HCT116 (cell line): ENCODE measurements around the gene EP400. TPM values are rescaled to one million over a fixed set of nuclear protein-coding genes. Genes with fewer than 3 reads are reported as not detected.

Experiments used
- ATAC-seq: fragments of 200-7000 bp; cut with Tn5 transposase; 2 replicates; pipeline ENCODE4 v1.9.1; 2020; ENCODE audit warnings: mild to moderate bottlenecking, moderate library complexity
- BruUV-seq: library from RNA; stranded (reverse); fragments of 400-500 nt; replicated peaks from 2 replicates; lab custom pipeline; 2021; lab: Mats Ljungman, UMichigan
- CTCF ChIA-PET: fragments of 300-600 bp; sonication (Branson Sonifier 250); formaldehyde crosslinking; loops from one replicate; lab custom pipeline; 2021; ENCODE audit warnings: antibody characterized with exemption; lab: Charles Lee
- POLR2A ChIA-PET: fragments of 300-600, 350-600 bp; sonication (Branson Sonifier 250); formaldehyde crosslinking; loops from one replicate; lab custom pipeline; 2021; ENCODE audit warnings: antibody characterized with exemption; lab: Charles Lee
- RAD21 ChIA-PET, 2 experiments: fragments of 300-600 bp; sonication (Branson Sonifier 250); formaldehyde crosslinking; loops; one replicate each; lab custom pipeline; 2023; ENCODE audit warnings: low total read pairs in 2 of 2; ENCODE audit not compliant: uncharacterized antibody in 2 of 2, unreplicated experiment in 2 of 2, low non-redundant PET in 1 of 2; lab: Charles Lee
- DNase-seq: peaks from one replicate; pipeline ENCODE4 v3.0.0-alpha.2; 2010; ENCODE audit warnings: low read depth, low spot score
- H2AFZ ChIP-seq: fragments of 200-600 bp; shearing (Covaris generic), sonication (generic); 2 replicates; pipeline ENCODE4 v1.6.1; 2017; ENCODE audit warnings: low read depth, mixed run types, mixed read lengths, antibody characterized with exemption, low read length; ENCODE audit not compliant: poor library complexity, severe bottlenecking
- H3K27ac ChIP-seq: 2 replicates; pipeline ENCODE4 v1.5.1; 2012; ENCODE audit warnings: low read depth, low read length
- H3K27me3 ChIP-seq: fragments of 200-600 bp; sonication (generic); 2 replicates; pipeline ENCODE4 v1.6.1; 2016; ENCODE audit warnings: mixed run types, low read length, mixed read lengths; ENCODE audit not compliant: insufficient read depth
- H3K36me3 ChIP-seq, 2 experiments: fragments of 200-500 bp in 1 of 2; fragments of 200-600 bp in 1 of 2; sonication (Bioruptor generic) in 1 of 2; sonication (generic) in 1 of 2; 2 replicates each; pipeline versions ENCODE4 v1.5.1 to v1.6.1; 2014 to 2016; ENCODE audit warnings: low read length in 2 of 2, inconsistent platforms in 1 of 2, mixed read lengths in 1 of 2, mixed run types in 1 of 2; ENCODE audit not compliant: insufficient read depth in 2 of 2, control insufficient read depth in 1 of 2
- H3K4me1 ChIP-seq, 2 experiments: fragments of 200-600 bp in 1 of 2; sonication (generic) in 1 of 2; 2 replicates each; pipeline versions ENCODE4 v1.5.1 to v1.6.1; 2012 to 2017; ENCODE audit warnings: low read length in 2 of 2, inconsistent platforms in 1 of 2, mild to moderate bottlenecking in 1 of 2, mixed read lengths in 1 of 2, mixed run types in 1 of 2, moderate library complexity in 1 of 2; ENCODE audit not compliant: insufficient read depth in 2 of 2, control insufficient read depth in 1 of 2
- H3K4me2 ChIP-seq: fragments of 200-600 bp; sonication (generic); 2 replicates; pipeline ENCODE4 v1.6.1; 2017; ENCODE audit warnings: mixed run types, low read length, mixed read lengths
- H3K4me3 ChIP-seq, 2 experiments: fragments of 200-600 bp in 1 of 2; sonication (generic) in 1 of 2; replicated peaks in 1 of 2; 2 replicates each; pipeline ENCODE4 v1.5.1; 2011 to 2016; ENCODE audit warnings: low read length in 2 of 2, control low read depth in 1 of 2, low read depth in 1 of 2, mild to moderate bottlenecking in 1 of 2, mixed read lengths in 1 of 2, mixed run types in 1 of 2
- H3K79me2 ChIP-seq: fragments of 200-600 bp; sonication (generic); 2 replicates; pipeline ENCODE4 v1.6.1; 2017; ENCODE audit warnings: mild to moderate bottlenecking, mixed run types, low read length, moderate library complexity, mixed read lengths; ENCODE audit not compliant: insufficient read depth
- H3K9ac ChIP-seq: fragments of 200-600 bp; sonication (generic); 2 replicates; pipeline ENCODE4 v1.6.1; 2016; ENCODE audit warnings: low read length, mixed read lengths
- H3K9me2 ChIP-seq: fragments of 200-600 bp; sonication (generic), shearing (Covaris generic); 2 replicates; pipeline ENCODE4 v1.6.1; 2017; ENCODE audit warnings: mixed run types, mild to moderate bottlenecking, moderate library complexity; ENCODE audit not compliant: insufficient read depth
- H3K9me3 ChIP-seq, 2 experiments: fragments of 200-500 bp in 1 of 2; fragments of 200-600 bp in 1 of 2; sonication (Bioruptor generic) in 1 of 2; sonication (generic) in 1 of 2; 2 replicates each; pipeline ENCODE4 v1.6.1; 2014 to 2017; ENCODE audit warnings: low read length in 2 of 2, mixed read lengths in 2 of 2, inconsistent platforms in 1 of 2, low read depth in 1 of 2, mild to moderate bottlenecking in 1 of 2, mixed run types in 1 of 2, moderate library complexity in 1 of 2; ENCODE audit not compliant: control insufficient read depth in 1 of 2, insufficient read depth in 1 of 2
- H4K20me1 ChIP-seq: fragments of 200-600 bp; sonication (generic), shearing (Covaris generic); 2 replicates; pipeline ENCODE4 v1.6.1; 2017; ENCODE audit warnings: mixed run types, mild to moderate bottlenecking, moderate library complexity; ENCODE audit not compliant: insufficient read depth
- CBX3 ChIP-seq: IDR thresholded peaks from 2 replicates; pipeline ENCODE4 v1.6.1; 2012; ENCODE audit warnings: low read depth
- EGR1 ChIP-seq: IDR thresholded peaks from 2 replicates; pipeline ENCODE4 v1.6.1; 2012; ENCODE audit warnings: low read depth
- ELF1 ChIP-seq: IDR thresholded peaks from 2 replicates; pipeline ENCODE4 v1.6.1; 2012; ENCODE audit warnings: low read depth, borderline replicate concordance
- EZH2 ChIP-seq: fragments of 200-600 bp; sonication (generic); IDR thresholded peaks from 2 replicates; pipeline ENCODE4 v1.6.1; 2017; ENCODE audit warnings: antibody characterized with exemption, mixed run types
- EZH2phosphoT487 ChIP-seq: fragments of 200-600 bp; IDR thresholded peaks from 2 replicates; pipeline ENCODE4 v1.6.1; 2018; ENCODE audit warnings: antibody characterized with exemption, borderline replicate concordance
- FOSL1 ChIP-seq: IDR thresholded peaks from 2 replicates; pipeline ENCODE4 v1.6.1; 2012; ENCODE audit warnings: low read depth
- JUND ChIP-seq: IDR thresholded peaks from 2 replicates; pipeline ENCODE4 v1.6.1; 2012
- POLR2AphosphoS5 ChIP-seq: IDR thresholded peaks from 2 replicates; pipeline ENCODE4 v1.6.1; 2011; ENCODE audit warnings: mild to moderate bottlenecking, low read depth, low read length, moderate library complexity
- RAD21 ChIP-seq: IDR thresholded peaks from 2 replicates; pipeline ENCODE4 v1.6.1; 2012; ENCODE audit warnings: low read depth, mild to moderate bottlenecking
- SIN3A ChIP-seq: IDR thresholded peaks from 2 replicates; pipeline ENCODE4 v1.6.1; 2012; ENCODE audit warnings: low read depth
- SP1 ChIP-seq: IDR thresholded peaks from 2 replicates; pipeline ENCODE4 v1.6.1; 2012; ENCODE audit warnings: low read depth
- SRF ChIP-seq: IDR thresholded peaks from 2 replicates; pipeline ENCODE4 v1.6.1; 2012; ENCODE audit warnings: low read depth
- YY1 ChIP-seq: IDR thresholded peaks from 2 replicates; pipeline ENCODE4 v1.6.1; 2011; ENCODE audit warnings: low read length, low read depth, moderate library complexity, mild to moderate bottlenecking; ENCODE audit not compliant: insufficient replicate concordance; ENCODE audit errors: extremely low read depth
- ZBTB33 ChIP-seq: IDR thresholded peaks from 2 replicates; pipeline ENCODE4 v1.6.1; 2011; ENCODE audit warnings: mild to moderate bottlenecking, low read length, moderate library complexity; ENCODE audit not compliant: insufficient replicate concordance; ENCODE audit errors: extremely low read depth
- ZFX ChIP-seq: fragments of 450-650 bp; IDR thresholded peaks from 2 replicates; pipeline ENCODE4 v1.6.1; 2017
- intact Hi-C: fragments of 100-400 bp; cut with micrococcal nuclease; formaldehyde crosslinking; loops from 2 replicates; pipeline ENCODE4 v1.10.0; 2022
- total RNA-seq: library from RNA; stranded (reverse); gene quantifications from one replicate; pipeline ENCODE4 v1.2.1, GENCODE V29; 2021; ENCODE audit not compliant: unreplicated experiment
- TF ChIP-seq, protein P1 (sequence below): IDR thresholded peaks from 2 replicates; pipeline ENCODE4 v1.6.1; 2012; ENCODE audit warnings: low read depth

The EP400 gene
- total RNA-seq, 1 experiment from 2014 or later: 54.5 TPM

DNA sequence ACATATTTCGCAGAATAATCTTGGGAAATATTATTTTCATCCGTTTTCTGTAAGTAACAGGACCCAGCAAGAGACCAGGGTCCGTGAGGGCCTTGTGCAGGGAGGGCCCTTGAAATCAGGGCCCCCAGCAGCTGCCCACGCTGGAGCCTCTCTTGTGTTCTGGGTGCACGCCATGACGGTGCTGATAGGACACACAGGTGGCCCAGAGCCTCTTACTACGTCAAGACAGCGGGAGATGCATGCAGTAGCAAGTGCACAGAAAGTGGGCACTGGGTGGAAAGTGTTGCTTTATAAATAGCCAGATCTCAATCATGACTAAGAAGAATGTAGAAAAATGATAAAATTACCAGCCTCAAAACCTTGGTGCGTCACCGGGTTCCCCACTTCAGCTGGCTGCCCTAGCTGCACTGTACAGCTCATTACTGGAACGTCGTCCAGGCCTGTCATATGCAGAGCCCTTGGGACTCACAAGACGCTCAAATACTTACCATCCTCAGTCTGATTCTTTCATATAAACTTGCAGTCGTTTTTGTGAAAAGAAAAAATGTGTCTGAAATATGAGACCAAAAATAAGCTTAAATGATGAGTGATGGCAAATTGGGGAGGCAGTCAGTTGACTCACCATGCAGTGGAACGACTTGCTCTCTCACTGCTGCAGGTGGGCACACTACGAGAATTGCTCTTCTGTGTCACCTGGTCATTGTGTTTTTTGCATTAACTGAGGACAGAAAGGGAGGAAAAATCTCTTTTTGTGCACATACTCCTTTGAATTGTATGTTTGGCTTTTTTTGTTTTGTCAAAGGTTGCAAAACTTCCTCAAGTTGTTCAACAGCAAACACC is 126.2 kb downstream of the EP400 start:
- no TSS peak for BruUV-seq
- Histone ChIP-seq H3K4me1 (no peaks in the 10 kb centered on the region), H2AFZ (no peak overlapping the region), H3K27me3 (no peaks in the 10 kb centered on the region), H4K20me1 (no peaks in the 10 kb centered on the region; the same call in 1 of the 2 replicates), H3K9me3 (no peaks in the 10 kb centered on the region), H3K27ac (no peak overlapping the region), H3K9me2 (no peaks in the 10 kb centered on the region), H3K4me3 (no peak overlapping the region), H3K9ac (no peak overlapping the region), H3K79me2 (no peaks in the 10 kb centered on the region; the same call in 1 of the 2 replicates), H3K36me3 (peaks cover 13 to 42% of the 10 kb centered on the region in 2 experiments; a peak in 3 of 4 replicates), H3K4me2 (no peak overlapping the region)
- TF ChIP-seq SP1 (no peak), FOSL1 (no peak), SRF (no peak), EGR1 (no peak), YY1 (no peak), RAD21 (no peak), EZH2phosphoT487 (no peak), ZBTB33 (no peak), POLR2AphosphoS5 (no peak), SIN3A (no peak), ELF1 (no peak), ZFX (no peak), JUND (no peak), EZH2 (no peak), CBX3 (no peak)
- TF ChIP-seq, protein P1, sequence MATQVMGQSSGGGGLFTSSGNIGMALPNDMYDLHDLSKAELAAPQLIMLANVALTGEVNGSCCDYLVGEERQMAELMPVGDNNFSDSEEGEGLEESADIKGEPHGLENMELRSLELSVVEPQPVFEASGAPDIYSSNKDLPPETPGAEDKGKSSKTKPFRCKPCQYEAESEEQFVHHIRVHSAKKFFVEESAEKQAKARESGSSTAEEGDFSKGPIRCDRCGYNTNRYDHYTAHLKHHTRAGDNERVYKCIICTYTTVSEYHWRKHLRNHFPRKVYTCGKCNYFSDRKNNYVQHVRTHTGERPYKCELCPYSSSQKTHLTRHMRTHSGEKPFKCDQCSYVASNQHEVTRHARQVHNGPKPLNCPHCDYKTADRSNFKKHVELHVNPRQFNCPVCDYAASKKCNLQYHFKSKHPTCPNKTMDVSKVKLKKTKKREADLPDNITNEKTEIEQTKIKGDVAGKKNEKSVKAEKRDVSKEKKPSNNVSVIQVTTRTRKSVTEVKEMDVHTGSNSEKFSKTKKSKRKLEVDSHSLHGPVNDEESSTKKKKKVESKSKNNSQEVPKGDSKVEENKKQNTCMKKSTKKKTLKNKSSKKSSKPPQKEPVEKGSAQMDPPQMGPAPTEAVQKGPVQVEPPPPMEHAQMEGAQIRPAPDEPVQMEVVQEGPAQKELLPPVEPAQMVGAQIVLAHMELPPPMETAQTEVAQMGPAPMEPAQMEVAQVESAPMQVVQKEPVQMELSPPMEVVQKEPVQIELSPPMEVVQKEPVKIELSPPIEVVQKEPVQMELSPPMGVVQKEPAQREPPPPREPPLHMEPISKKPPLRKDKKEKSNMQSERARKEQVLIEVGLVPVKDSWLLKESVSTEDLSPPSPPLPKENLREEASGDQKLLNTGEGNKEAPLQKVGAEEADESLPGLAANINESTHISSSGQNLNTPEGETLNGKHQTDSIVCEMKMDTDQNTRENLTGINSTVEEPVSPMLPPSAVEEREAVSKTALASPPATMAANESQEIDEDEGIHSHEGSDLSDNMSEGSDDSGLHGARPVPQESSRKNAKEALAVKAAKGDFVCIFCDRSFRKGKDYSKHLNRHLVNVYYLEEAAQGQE: no peak
- DNase-seq (no peak), ATAC-seq (no peak)
- ChIA-PET CTCF (no interaction called here), POLR2A (no interaction called here), RAD21 (no interaction called here)
- intact Hi-C loops: no loop called here
